Left colon (tissue), 2 donors: ENCODE results near the gene PRCC. TPM values are rescaled to one million over a fixed set of nuclear protein-coding genes. Genes with fewer than 3 reads are reported as not detected.

Experiments
- ATAC-seq: fragments of 200-7000 bp; cut with Tn5 transposase; one replicate; pipeline ENCODE4 v1.9.1; 2020; ENCODE audit warnings: mild to moderate bottlenecking, moderate library complexity
- DNase-seq, 2 donors: peaks; one replicate each; pipeline ENCODE4 v3.0.0-alpha.2; 2020
- intact Hi-C, 2 donors: fragments of 100-400 bp; cut with DNase I in 1 of 2; cut with micrococcal nuclease in 1 of 2; formaldehyde crosslinking; loops; one replicate each; pipeline versions ENCODE4 v1.11.2 to v1.14.0; 2022; cut with DNase I, micrococcal nuclease
- total RNA-seq, 2 donors: library from RNA; stranded (reverse); fragmentation: NEBNext Ultra II Directional; extraction: Animal tissue kit (Norgen Biotek cat#: 25700); gene quantifications; one replicate each; pipeline ENCODE4 v1.2.1, GENCODE V29; 2021
- donor health status: DM: no; HTN: no; CAD: no.
- donor health status: DM: yes; HTN: yes; CAD: no.

PRCC gene
- total RNA-seq, 2 donors from 2014 or later, result 51.2 to 59.6 TPM

- DNase-seq (no peak), ATAC-seq (no peak)
- intact Hi-C loops, result no loop called here
These were observed 61.2 kb downstream of the PRCC start for GRCh38 chr1:156828400-156829124.

- no peak for DNase-seq
- intact Hi-C loops, result no loop called here
- no peak for ATAC-seq
These were observed 65.1 kb downstream of the PRCC start for GRCh38 chr1:156832434-156832833.

DNA sequence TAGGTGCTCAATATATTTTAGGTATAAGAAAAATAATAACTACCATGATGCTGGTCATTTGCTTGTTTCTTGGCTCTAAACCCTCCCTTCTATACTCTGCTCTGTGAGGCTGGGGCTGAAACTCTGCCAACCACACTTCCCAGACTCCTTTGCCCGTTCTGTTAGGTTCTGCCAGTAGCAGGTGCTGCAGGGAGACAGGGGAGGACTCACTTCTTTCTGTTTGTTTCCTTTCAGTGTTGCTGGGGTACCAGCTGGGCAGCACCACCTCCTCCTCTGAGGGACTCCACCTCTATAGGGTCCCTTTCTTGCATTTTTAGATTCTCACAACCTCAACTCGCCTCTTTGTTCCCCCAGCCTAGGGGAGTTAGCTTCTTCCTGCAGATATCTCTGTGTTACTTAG is 66.3 kb downstream of the PRCC start:
- ATAC-seq, result no peak
- intact Hi-C loops, result no loop called here

GRCh38 chr1:156834322-156834721 is 67.0 kb downstream of the PRCC start:
- intact Hi-C loops, result no loop called here
- ATAC-seq (no peak), DNase-seq (no peak)

More for the DNA sequence above, 66.3 kb downstream of the PRCC start:
- no peak for DNase-seq

- ATAC-seq (no peak), DNase-seq (no peak)
- intact Hi-C loops, result no loop called here
These were observed 68.8 kb downstream of the PRCC start for GRCh38 chr1:156836041-156836654.

DNA sequence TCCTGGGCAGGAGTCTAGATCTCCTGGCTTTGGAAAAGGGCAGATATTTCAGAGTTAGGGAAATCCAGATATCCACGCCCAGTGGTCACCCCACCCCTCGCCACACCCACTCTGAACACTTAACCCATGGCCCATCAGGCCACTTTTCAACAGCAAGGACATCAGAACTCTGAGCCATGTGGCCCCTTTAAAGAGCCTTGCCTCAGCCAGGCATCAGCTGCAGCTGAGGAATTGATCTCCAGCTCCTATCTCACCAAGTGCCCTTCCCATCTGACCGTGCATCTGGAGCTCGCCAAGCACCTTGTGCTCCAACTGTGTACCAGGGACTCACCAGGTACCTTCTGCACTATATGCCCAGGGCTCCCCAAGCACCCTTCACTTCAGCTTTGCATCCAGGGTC is 69.6 kb downstream of the PRCC start:
- DNase-seq (no peak), ATAC-seq (peak; percentile 34)
- intact Hi-C loops, result no loop called here

DNA sequence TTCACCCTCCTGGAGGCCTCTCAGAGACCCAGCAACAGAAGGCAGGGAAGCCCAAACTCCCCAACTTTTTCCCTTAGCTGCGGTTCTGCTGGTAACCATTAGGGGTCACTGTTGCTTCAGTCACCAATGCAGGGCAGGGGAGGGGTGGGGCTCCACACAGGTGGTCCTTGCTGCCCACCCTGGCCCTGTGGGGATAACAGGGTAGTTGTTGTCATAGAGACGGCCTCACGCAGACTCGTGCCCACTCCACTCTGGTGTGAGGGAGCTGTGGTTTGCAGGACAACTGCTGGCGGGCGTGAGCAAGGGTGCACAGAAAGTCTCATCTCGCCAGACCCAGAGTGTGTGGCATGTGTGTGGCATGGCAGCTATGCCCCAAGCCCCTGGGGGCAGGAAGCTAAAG is 71.6 kb downstream of the PRCC start:
- DNase-seq (peak in 1 of 2 donors; percentile 23), ATAC-seq (peak; percentile 52)

GRCh38 chr1:156839426-156840109 is 72.2 kb downstream of the PRCC start:
- intact Hi-C loops, result no loop called here
- ATAC-seq, result no peak
- no peak for DNase-seq

More for the DNA sequence above, 71.6 kb downstream of the PRCC start:
- intact Hi-C loops, result no loop called here

- DNase-seq (no peak), ATAC-seq (no peak)
- intact Hi-C loops, result no loop called here
These were observed 73.0 kb downstream of the PRCC start for GRCh38 chr1:156840186-156840897.

DNA sequence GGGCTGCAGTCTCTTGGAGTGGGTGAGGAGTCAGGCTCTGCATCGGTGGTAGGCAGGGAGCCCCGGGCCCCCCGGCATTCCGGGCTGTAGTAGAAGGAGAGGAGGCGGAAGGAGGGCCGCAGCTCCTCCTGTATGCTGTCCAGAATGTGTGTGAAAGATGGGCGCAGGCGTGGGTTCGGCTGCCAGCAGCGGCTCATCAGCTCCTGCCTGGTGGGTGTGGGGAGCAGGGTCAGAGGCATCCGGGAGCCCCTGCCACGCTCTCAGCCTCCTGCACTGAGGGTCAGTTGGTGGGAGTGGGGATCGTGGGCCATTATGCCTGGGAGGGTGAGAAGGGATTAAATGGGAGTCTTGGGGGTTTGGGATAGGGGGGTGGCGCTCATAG is 73.6 kb downstream of the PRCC start:
- intact Hi-C loops, result no loop called here
- DNase-seq, result no peak
- ATAC-seq, result no peak

GRCh38 chr1:156841295-156841855 is 74.0 kb downstream of the PRCC start:
- no peak for ATAC-seq

DNA sequence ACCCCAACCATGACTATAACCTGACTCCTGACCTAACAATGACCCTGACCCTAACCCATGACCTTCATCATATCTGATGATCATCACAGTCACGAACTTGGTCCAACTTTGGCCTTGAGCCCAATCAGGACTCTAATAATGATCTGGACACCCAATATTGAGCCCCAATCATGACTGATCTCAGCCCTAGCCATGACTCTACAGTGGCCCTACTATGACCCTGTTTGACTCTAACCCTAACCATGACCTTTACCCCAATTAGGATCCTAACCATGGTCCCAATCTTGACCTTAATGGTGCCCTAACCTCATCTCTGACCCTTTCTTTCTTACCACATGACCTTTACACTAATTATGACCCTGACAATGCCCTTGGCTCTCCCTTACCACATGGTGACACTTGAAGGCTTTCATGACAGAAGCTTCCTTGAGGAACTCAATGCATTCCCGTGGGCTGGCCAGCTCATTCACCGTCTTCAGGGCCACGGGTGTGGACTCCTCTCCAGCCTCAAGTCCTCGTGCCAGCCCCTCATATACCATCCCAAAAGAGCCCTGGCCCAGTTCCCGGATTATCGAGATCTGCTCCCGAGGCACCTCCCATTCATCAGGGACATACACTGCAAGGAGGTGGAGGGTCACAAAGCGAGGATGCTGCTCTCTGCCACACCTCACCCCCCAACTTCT is 75.4 kb downstream of the PRCC start:
- intact Hi-C loops, result no loop called here
- ATAC-seq, result no peak
- DNase-seq, result no peak

More at GRCh38 chr1:156841295-156841855, 74.0 kb downstream of the PRCC start:
- intact Hi-C loops, result no loop called here
- DNase-seq, result no peak

DNA sequence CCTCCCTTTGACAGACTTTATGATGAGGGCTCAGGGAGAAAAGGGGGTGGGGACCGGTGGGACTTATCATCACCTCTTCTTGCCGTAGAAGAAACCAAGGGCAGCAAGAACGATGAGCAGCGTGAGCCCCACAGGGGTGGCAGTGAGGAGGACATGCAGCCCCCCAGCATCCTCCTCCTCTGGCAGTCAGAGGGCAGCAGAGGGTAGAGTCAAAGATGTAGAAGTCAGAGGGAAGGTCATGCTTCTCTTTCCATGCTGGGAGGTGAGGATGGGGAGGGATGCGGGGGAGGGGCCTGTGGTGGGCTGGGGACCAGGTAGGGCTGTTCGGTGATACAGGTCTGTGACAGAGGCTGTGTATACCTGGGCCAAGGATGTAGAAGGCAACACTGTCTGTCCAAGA is 76.8 kb downstream of the PRCC start:
- ATAC-seq, result no peak
- DNase-seq, result no peak
- intact Hi-C loops, result no loop called here

GRCh38 chr1:156844638-156845037 is 77.3 kb downstream of the PRCC start:
- intact Hi-C loops, result no loop called here
- DNase-seq (no peak), ATAC-seq (no peak)

GRCh38 chr1:156845055-156845952 is 78.0 kb downstream of the PRCC start:
- intact Hi-C loops, result no loop called here
- ATAC-seq, result no peak
- DNase-seq, result no peak

DNA sequence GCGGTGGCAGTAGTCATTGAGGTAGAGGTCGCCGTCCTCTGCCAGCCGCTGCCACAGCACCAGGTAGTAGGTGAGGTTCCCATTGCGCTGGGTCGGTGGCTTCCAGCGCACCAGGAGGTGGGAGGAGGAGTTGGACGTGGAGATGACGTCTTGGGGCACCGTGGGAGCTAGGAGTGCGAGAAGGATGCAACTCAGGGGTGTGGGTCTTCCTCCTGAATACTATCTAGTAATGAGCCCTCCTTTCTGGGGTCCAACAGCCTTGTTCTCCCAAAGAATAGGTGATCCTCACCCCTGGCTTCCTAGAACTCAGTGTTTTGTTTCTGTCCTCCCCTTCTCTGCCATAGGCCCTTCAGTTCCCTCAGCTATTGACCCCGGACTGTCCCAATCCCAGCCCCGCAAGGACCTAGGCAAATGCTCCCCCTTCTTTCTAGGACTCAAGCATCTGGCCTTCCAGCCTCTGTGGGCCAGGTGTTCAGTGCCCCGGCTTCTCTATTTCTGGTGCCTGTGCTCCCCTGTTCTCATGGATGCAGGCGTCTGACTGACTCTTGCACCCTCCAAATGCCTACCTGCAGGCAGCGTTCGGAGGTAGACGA is 78.7 kb downstream of the PRCC start:
- no peak for DNase-seq
- no peak for ATAC-seq
- intact Hi-C loops, result no loop called here

- DNase-seq, result no peak
- no peak for ATAC-seq
- intact Hi-C loops, result no loop called here
These were observed 79.3 kb downstream of the PRCC start for GRCh38 chr1:156846643-156847042.
